ENCODE data around the gene SEMA6C.
"Not testable (repeated sequence)": the region's sequence is repeated elsewhere in the genome, so short reads cannot be mapped to it uniquely, and the experiment has no call there.

Gene SEMA6C

DNA sequence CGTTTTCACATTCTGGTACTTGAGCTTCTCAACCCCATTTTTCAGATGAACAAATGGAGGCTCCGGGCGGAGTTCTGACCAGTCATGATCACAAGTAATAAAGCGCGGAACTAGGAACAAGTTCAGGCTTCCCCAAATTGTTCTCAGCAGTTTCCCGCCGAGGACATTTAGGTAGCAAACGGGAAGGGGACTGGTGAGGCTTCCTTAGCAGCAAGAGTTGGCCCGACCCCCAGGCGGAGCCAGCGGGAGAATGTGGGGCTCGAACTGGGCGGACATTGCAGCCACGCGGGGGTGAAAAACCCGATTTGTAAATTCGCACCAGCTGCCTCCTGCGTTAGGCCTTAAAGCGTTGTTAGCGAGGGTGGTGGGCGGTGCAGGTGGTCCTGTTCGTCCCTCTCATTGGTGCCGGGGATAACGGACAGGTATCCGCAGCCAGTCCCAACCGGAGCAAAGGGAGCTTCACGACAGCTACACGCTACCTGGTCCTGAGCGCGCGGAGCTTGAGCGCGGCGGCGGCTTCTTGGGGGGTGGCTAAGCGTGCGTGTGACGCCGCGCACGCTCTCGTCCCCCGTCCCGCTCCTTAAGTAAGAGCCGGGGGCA is 15.3 kb downstream of the SEMA6C start:
- peak; percentile 69 to 85 (median 80) for DNase-seq (ENCODE audit: low read depth in 3 of 3)

GRCh38 chr1:151128800-151129199 is 17.6 kb downstream of the SEMA6C start:
- no peak for DNase-seq (ENCODE audit: low read depth in 3 of 3)

DNA sequence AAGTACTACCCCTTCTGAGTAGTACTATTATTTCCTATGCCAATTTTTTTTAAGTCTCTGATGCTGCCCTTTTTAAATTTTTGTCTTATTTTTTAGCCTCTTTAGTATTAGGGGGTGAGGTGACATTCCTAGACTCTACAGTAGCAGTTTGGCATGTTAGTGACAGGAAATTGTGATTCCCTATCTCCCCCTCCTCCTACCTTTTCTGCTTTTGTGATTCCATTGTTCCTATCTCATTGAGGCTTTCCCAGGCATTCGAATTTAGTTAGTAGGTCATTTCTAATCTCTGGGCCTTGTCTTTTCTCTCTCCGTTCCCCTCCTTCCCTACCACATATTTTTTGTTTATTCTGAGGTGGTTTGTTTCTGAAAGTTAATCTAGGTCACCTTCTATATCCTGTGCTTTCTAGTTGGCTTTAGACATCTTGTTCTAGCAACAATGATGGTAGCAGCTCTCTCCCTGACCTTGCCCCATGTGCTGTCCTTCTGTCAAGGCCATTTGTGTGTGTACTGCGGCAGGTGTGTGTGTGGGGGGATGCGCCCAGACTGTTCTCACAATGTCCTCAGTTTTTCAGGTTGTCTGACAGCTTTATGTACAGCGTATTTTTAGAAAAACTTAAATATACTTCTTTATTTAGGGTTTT is 21.5 kb downstream of the SEMA6C start:
- no peak for DNase-seq (ENCODE audit: low read depth in 3 of 3)

GRCh38 chr1:151113877-151114276 is 32.6 kb downstream of the SEMA6C start:
- no peak for DNase-seq (ENCODE audit: low read depth in 3 of 3)

DNA sequence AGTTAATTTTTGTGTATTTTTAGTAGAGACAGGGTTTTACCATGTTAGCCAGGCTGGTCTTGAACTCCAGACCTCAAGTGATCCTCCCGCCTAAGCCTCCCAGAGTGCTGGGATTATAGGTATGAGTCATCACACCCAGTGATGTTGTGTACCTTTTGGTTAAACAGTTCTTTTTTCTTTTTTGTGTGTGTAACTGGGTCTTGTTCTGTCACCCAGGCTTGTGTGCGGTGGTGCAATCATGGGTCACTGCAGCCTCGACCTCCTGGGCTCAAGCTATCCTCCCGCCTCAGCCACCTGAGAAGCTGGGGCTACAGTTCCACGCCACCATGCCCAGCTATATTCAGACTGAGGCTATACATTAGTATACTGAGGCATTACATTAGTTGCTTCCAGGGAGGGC is 38.1 kb downstream of the SEMA6C start:
- DNase-seq (ENCODE audit: low read depth in 3 of 3) = no peak

DNA sequence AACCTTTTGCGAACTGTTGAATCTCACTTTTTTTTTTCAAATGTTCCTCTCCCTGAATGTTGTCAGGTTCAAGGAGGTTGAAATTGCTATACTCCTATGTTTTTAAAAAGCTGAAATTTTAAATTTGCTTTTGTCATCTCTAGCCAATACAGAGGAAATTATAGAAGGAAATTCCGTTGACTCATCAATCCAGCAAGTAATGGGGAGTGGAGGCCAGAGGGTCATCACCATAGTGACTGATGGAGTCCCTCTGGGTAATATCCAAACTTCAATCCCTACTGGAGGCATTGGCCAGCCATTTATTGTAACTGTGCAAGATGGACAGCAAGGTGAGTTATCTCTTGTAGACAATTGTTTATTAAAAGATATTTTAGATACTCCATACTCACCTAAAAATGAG is 39.5 kb downstream of the SEMA6C start:
- DNase-seq (ENCODE audit: low read depth in 3 of 3) = no peak

DNA sequence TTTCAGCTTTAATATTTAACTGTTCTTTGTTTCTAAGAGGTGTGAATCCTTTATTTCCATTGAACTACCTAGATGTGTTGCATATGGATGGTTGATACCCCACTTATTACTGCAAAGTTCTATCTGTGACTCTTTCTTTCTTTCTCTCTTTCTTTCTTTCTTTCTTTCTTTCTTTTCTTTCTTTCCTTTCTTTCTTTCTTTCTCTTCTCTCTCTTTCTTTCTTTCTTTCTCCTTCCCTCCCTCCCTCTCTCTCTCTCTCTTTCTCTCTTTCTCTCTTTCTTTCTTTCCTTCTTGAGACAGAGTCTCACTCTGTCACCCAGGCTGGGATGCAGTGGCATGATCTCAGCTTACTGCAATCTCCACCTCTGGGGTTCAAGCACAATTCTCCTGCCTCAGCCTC is 41.8 kb downstream of the SEMA6C start:
- DNase-seq (ENCODE audit: low read depth in 3 of 3) = no peak

- DNase-seq (ENCODE audit: low read depth in 3 of 3) = no peak
Observed at GRCh38 chr1:151098126-151098525, 48.3 kb downstream of the SEMA6C start.

DNA sequence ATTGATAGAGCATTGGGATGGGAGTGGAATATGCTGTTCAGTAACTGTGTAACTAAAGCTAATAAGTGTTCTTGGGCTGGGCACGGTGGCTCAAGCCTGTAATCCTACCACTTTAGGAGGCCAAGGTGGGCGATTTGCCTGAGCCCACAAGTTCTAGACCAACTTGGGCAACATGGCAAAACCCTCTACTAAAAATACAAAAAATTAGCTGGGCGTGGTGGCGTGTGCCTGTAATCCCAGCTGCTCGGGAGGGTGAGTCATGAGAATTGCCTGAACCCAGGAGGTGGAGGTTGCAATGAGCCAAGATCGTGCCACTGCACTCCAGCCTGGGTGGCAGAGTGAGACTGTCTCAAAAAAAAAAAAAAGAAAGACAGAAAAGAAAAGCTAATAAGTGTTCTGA is 49.0 kb downstream of the SEMA6C start:
- DNase-seq (ENCODE audit: low read depth in 3 of 3) = not testable (repeated sequence)

DNA sequence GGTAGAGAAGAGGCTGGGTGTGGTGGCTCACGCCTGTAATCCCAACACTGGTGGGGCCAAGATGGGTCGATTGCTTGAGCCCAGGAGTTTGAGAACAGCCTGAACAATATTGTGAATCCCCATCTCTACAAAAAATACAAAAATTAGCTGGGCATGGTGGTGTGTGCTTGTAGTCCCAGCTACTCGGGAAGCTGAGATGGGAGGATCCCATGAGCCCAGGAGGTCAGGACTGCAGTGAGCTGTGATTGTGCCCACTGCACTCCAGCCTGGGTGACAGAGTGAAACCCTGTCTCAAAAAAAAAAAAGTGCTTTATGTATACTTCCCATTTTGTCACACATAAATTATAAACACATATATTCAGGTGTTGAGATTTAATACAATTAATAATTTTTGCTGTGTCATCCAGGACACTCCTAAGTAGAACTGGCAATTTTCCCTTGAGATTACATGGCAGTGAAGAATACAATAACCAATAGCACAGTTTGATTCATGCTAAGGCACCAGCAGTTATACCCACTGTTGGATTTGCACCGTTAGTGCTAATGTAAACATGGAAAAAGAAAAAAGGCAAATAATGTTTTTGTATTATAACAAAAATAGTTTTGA is 60.4 kb downstream of the SEMA6C start:
- DNase-seq (ENCODE audit: low read depth in 3 of 3) = no peak

Data from stimulated activated CD4-positive, alpha-beta T cell treated with anti-CD3 and anti-CD28 coated beads, TNF-alpha, amount 100 ng/mL, for 48 hours (primary cell).